IPS DF 6.9 (cell line): ENCODE data around the gene COMMD10.

Experiments used
- DNase-seq: peaks from one replicate; pipeline ENCODE4 v3.0.0-alpha.2; 2013; ENCODE audit warnings: low read depth, low spot score
- H3K27ac ChIP-seq: one replicate; pipeline ENCODE4 v1.5.1; 2013; ENCODE audit warnings: low read length, control low read depth
- H3K27me3 ChIP-seq: 2 replicates; pipeline ENCODE4 v1.6.1; 2013; ENCODE audit warnings: mild to moderate bottlenecking, low read length; ENCODE audit not compliant: control insufficient read depth, insufficient read depth
- H3K36me3 ChIP-seq: 2 replicates; pipeline ENCODE4 v1.6.1; 2013; ENCODE audit warnings: low read length; ENCODE audit not compliant: control insufficient read depth, insufficient read depth
- H3K4me1 ChIP-seq: 2 replicates; pipeline ENCODE4 v1.6.1; 2013; ENCODE audit warnings: low read length; ENCODE audit not compliant: control insufficient read depth, insufficient read depth
- H3K4me3 ChIP-seq: 2 replicates; pipeline ENCODE4 v1.5.1; 2013; ENCODE audit warnings: mild to moderate bottlenecking, low read length
- H3K9me3 ChIP-seq: 2 replicates; pipeline ENCODE4 v1.6.1; 2013; ENCODE audit warnings: low read length, inconsistent platforms; ENCODE audit not compliant: control insufficient read depth, insufficient read depth
- WGBS: extraction: QIAGEN DNeasy Blood & Tissue Kit; methylation state at CpG from one replicate; pipeline ENCODE4 v1.1.7; 2013; ENCODE audit warnings: mixed read lengths, missing lambda C conversion rate; ENCODE audit not compliant: insufficient read length, insufficient coverage; 5-methylcytosine and 5-hydroxymethylcytosine counted together

Gene COMMD10

GRCh38 chr5:116144103-116144502 lies 59.3 kb downstream of the COMMD10 start:
- no peak overlapping the region for H3K27ac ChIP-seq
- H3K36me3 ChIP-seq = no peaks in the 10 kb centered on the region
- no peaks in the 10 kb centered on the region for H3K27me3 ChIP-seq
- DNase-seq = no peak
- no peak overlapping the region for H3K4me3 ChIP-seq
- H3K4me1 ChIP-seq = no peaks in the 10 kb centered on the region
- no peaks in the 10 kb centered on the region for H3K9me3 ChIP-seq

DNA sequence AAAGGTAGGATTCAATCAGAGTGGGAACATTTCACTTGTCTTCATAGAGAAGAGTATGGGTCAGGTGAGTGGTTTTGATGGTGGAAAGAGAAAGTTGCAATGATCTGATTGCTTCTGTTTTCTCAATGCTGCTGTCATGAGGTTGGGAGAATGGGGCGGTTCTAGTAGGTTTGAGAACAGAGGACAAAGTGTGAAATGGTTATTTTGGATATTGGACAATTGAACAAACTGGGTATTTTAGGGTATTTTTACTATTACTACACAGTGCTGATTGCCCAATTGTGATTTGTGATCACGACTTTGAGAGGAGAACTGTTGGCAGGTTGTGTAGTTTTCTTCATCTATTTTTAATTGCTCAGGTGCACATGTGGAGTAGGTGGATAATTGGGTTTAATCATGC lies 60.2 kb downstream of the COMMD10 start:
- H3K9me3 ChIP-seq = no peaks in the 10 kb centered on the region
- WGBS = no CpG with 5 or more reads among the region's 2 CpGs
- H3K4me3 ChIP-seq = no peak overlapping the region
- H3K27ac ChIP-seq = no peak overlapping the region
- no peak for DNase-seq
- H3K36me3 ChIP-seq = no peaks in the 10 kb centered on the region
- H3K4me1 ChIP-seq = no peaks in the 10 kb centered on the region
- H3K27me3 ChIP-seq = no peaks in the 10 kb centered on the region

GRCh38 chr5:116145416-116145815 lies 60.6 kb downstream of the COMMD10 start:
- Histone ChIP-seq H3K4me1 (no peaks in the 10 kb centered on the region), H3K36me3 (no peaks in the 10 kb centered on the region), H3K27me3 (no peaks in the 10 kb centered on the region), H3K27ac (no peak overlapping the region), H3K4me3 (no peak overlapping the region), H3K9me3 (no peaks in the 10 kb centered on the region)
- WGBS = 100% methylated on average over 1 of the region's 3 CpGs
- DNase-seq = no peak

- no peak overlapping the region for H3K4me3 ChIP-seq
- H3K36me3 ChIP-seq = no peaks in the 10 kb centered on the region
- no peaks in the 10 kb centered on the region for H3K4me1 ChIP-seq
- DNase-seq = no peak
- H3K27me3 ChIP-seq = no peaks in the 10 kb centered on the region
- H3K9me3 ChIP-seq = no peaks in the 10 kb centered on the region
- H3K27ac ChIP-seq = no peak overlapping the region
Measured at GRCh38 chr5:116152169-116152568, 67.3 kb downstream of the COMMD10 start.

GRCh38 chr5:116153687-116154174 lies 68.9 kb downstream of the COMMD10 start:
- Histone ChIP-seq H3K27ac (no peak overlapping the region), H3K4me1 (no peaks in the 10 kb centered on the region), H3K27me3 (no peaks in the 10 kb centered on the region), H3K36me3 (no peaks in the 10 kb centered on the region), H3K9me3 (no peaks in the 10 kb centered on the region), H3K4me3 (no peak overlapping the region)
- WGBS = no CpG with 5 or more reads among the region's 2 CpGs
- no peak for DNase-seq

GRCh38 chr5:116154252-116154651 lies 69.4 kb downstream of the COMMD10 start:
- Histone ChIP-seq H3K4me3 (no peak overlapping the region), H3K9me3 (no peaks in the 10 kb centered on the region), H3K4me1 (no peaks in the 10 kb centered on the region), H3K27ac (no peak overlapping the region), H3K27me3 (no peaks in the 10 kb centered on the region), H3K36me3 (no peaks in the 10 kb centered on the region)
- DNase-seq = no peak

DNA sequence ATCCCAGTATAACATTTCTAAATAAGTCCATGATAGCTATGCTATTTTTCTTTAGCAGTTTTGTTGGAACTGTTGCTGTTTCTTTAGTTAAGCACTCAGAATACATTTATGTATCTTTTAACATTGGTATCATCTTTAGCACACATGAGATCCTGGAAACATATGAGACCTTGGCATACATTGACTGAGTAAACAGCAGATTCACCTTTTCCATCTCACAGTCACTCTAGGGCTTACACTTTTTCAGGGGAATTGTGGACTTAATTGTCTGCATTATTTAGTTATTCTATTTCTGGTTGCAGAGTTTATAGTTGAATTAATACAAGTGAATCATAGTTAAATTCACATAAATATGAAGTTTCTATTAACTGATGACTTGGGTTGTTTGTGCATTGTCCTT lies 70.1 kb downstream of the COMMD10 start:
- Histone ChIP-seq H3K36me3 (no peaks in the 10 kb centered on the region), H3K4me3 (no peak overlapping the region), H3K27ac (no peak overlapping the region), H3K27me3 (no peaks in the 10 kb centered on the region), H3K4me1 (no peaks in the 10 kb centered on the region), H3K9me3 (no peaks in the 10 kb centered on the region)
- DNase-seq = no peak

- Histone ChIP-seq H3K36me3 (no peaks in the 10 kb centered on the region), H3K27me3 (no peaks in the 10 kb centered on the region), H3K27ac (no peak overlapping the region), H3K9me3 (no peaks in the 10 kb centered on the region), H3K4me3 (no peak overlapping the region), H3K4me1 (no peaks in the 10 kb centered on the region)
- 100% methylated on average over 3 of the region's 8 CpGs for WGBS
- DNase-seq = no peak
Measured at GRCh38 chr5:116157902-116158301, 73.1 kb downstream of the COMMD10 start.

- no peaks in the 10 kb centered on the region for H3K9me3 ChIP-seq
- no peak for DNase-seq
- no peaks in the 10 kb centered on the region for H3K27me3 ChIP-seq
- no peaks in the 10 kb centered on the region for H3K4me1 ChIP-seq
- no peak overlapping the region for H3K4me3 ChIP-seq
- no peaks in the 10 kb centered on the region for H3K36me3 ChIP-seq
- no peak overlapping the region for H3K27ac ChIP-seq
Measured at GRCh38 chr5:116159006-116159405, 74.2 kb downstream of the COMMD10 start.

DNA sequence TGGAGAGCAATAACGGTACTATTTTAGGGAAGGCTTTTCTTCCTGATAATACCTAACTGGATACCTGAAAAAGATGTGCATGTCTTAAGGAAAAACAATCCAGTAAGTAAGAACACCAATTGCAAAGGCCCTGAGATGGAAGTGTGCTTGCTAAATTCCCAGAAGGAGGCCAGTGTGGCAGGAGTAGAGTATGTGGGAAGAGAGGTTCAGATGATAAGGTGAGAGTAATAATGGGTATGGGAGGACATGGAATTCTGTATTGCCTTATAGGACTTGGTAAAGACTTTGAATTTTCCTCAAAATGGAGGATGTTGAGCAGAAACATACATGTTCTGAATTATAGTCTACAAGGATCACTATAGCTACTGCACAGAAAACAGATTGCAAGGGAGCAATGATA lies 89.3 kb downstream of the COMMD10 start:
- no peak overlapping the region for H3K27ac ChIP-seq
- H3K27me3 ChIP-seq = no peaks in the 10 kb centered on the region
- no peaks in the 10 kb centered on the region for H3K4me1 ChIP-seq
- no peaks in the 10 kb centered on the region for H3K36me3 ChIP-seq
- H3K9me3 ChIP-seq = no peaks in the 10 kb centered on the region
- H3K4me3 ChIP-seq = no peak overlapping the region
- DNase-seq = no peak
- WGBS = no CpG with 5 or more reads among the region's 1 CpG

GRCh38 chr5:116176121-116176520 lies 91.3 kb downstream of the COMMD10 start:
- WGBS = no CpG with 5 or more reads among the region's 6 CpGs
- DNase-seq = no peak
- no peaks in the 10 kb centered on the region for H3K27me3 ChIP-seq
- H3K27ac ChIP-seq = no peak overlapping the region
- H3K4me3 ChIP-seq = no peak overlapping the region
- no peaks in the 10 kb centered on the region for H3K36me3 ChIP-seq
- H3K4me1 ChIP-seq = no peaks in the 10 kb centered on the region
- no peaks in the 10 kb centered on the region for H3K9me3 ChIP-seq
